DND-41 (cell line): ENCODE measurements around the gene MYH9.

Experiments used
- ATAC-seq: fragments of 200-7000 bp; cut with Tn5 transposase; 3 replicates; pipeline ENCODE4 v1.9.1; 2021; ENCODE audit warnings: low read depth; ENCODE audit not compliant: insufficient read depth
- DNase-seq: peaks from one replicate; pipeline ENCODE4 v3.0.0-alpha.2; 2020
- H2AFZ ChIP-seq: 2 replicates; pipeline ENCODE4 v1.6.0; 2012; ENCODE audit warnings: low read depth, low read length
- H3K27ac ChIP-seq: 2 replicates; pipeline ENCODE4 v1.5.1; 2012; ENCODE audit warnings: low read length, inconsistent platforms
- H3K27me3 ChIP-seq: fragments of 200-600 bp; sonication (generic); 2 replicates; pipeline ENCODE4 v1.6.0; 2012; ENCODE audit warnings: low read length, mild to moderate bottlenecking, inconsistent platforms; ENCODE audit not compliant: insufficient read depth, poor library complexity
- H3K36me3 ChIP-seq: 2 replicates; pipeline ENCODE4 v1.5.1; 2012; ENCODE audit warnings: low read length, inconsistent platforms; ENCODE audit not compliant: insufficient read depth
- H3K4me1 ChIP-seq: 2 replicates; pipeline ENCODE4 v1.5.1; 2012; ENCODE audit warnings: mild to moderate bottlenecking, low read length; ENCODE audit not compliant: insufficient read depth
- H3K4me2 ChIP-seq: 2 replicates; pipeline ENCODE4 v1.6.0; 2012; ENCODE audit warnings: mild to moderate bottlenecking, moderate library complexity, low read length, inconsistent platforms; ENCODE audit not compliant: insufficient read depth
- H3K4me3 ChIP-seq, 2 experiments: fragments of 200-600 bp in 1 of 2; shearing (Covaris generic) in 1 of 2; 2 replicates each; pipeline ENCODE4 v1.5.1; 2012 to 2016; ENCODE audit warnings: inconsistent platforms in 2 of 2, low read length in 2 of 2, mild to moderate bottlenecking in 2 of 2, low read depth in 1 of 2, moderate library complexity in 1 of 2
- H3K79me2 ChIP-seq: 2 replicates; pipeline ENCODE4 v1.6.0; 2012; ENCODE audit warnings: low read length, inconsistent platforms; ENCODE audit not compliant: insufficient read depth
- H3K9ac ChIP-seq: 2 replicates; pipeline ENCODE4 v1.6.0; 2012; ENCODE audit warnings: low read depth, mild to moderate bottlenecking, inconsistent platforms, low read length, moderate library complexity
- H3K9me3 ChIP-seq: 2 replicates; pipeline ENCODE4 v1.5.1; 2012; ENCODE audit warnings: low read length, moderate library complexity, mild to moderate bottlenecking, inconsistent platforms; ENCODE audit not compliant: insufficient read depth, severe bottlenecking
- H4K20me1 ChIP-seq: 2 replicates; pipeline ENCODE4 v1.6.0; 2012; ENCODE audit warnings: low read length; ENCODE audit not compliant: insufficient read depth
- EZH2 ChIP-seq: IDR thresholded peaks from 3 replicates; pipeline ENCODE4 v1.6.1; 2012; ENCODE audit warnings: borderline replicate concordance, low read depth, mild to moderate bottlenecking, moderate library complexity, low read length, inconsistent platforms; ENCODE audit not compliant: severe bottlenecking
- TF ChIP-seq, protein P1 (sequence below): IDR thresholded peaks from 2 replicates; pipeline ENCODE4 v1.5.1; 2012; ENCODE audit warnings: borderline replicate concordance, low read length, moderate library complexity, mild to moderate bottlenecking; ENCODE audit not compliant: poor library complexity, severe bottlenecking; ENCODE audit errors: extremely low read depth

The MYH9 gene

GRCh38 chr22:36301384-36301828 lies 86.4 kb downstream of the MYH9 start:
- Histone ChIP-seq H3K4me3 (no peak overlapping the region), H4K20me1 (peaks cover 11% of the 10 kb centered on the region), H3K36me3 (peaks cover 98% of the 10 kb centered on the region), H2AFZ (no peak overlapping the region), H3K4me2 (no peak overlapping the region), H3K9me3 (no peaks in the 10 kb centered on the region), H3K4me1 (no peaks in the 10 kb centered on the region), H3K79me2 (no peaks in the 10 kb centered on the region), H3K27me3 (no peaks in the 10 kb centered on the region), H3K9ac (no peak overlapping the region), H3K27ac (no peak overlapping the region)
- TF ChIP-seq, protein P1, sequence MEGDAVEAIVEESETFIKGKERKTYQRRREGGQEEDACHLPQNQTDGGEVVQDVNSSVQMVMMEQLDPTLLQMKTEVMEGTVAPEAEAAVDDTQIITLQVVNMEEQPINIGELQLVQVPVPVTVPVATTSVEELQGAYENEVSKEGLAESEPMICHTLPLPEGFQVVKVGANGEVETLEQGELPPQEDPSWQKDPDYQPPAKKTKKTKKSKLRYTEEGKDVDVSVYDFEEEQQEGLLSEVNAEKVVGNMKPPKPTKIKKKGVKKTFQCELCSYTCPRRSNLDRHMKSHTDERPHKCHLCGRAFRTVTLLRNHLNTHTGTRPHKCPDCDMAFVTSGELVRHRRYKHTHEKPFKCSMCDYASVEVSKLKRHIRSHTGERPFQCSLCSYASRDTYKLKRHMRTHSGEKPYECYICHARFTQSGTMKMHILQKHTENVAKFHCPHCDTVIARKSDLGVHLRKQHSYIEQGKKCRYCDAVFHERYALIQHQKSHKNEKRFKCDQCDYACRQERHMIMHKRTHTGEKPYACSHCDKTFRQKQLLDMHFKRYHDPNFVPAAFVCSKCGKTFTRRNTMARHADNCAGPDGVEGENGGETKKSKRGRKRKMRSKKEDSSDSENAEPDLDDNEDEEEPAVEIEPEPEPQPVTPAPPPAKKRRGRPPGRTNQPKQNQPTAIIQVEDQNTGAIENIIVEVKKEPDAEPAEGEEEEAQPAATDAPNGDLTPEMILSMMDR, result peak; percentile 99
- TF ChIP-seq EZH2, result no peak
- peak; percentile 77 for DNase-seq
- peak; percentile 87 for ATAC-seq

- Histone ChIP-seq H3K79me2 (no peaks in the 10 kb centered on the region), H3K9ac (no peak overlapping the region), H3K36me3 (peaks cover 98% of the 10 kb centered on the region), H3K27ac (0 out of 2 replicates have a peak overlapping the region, but pooled peaks have one; percentile 7), H3K4me2 (no peak overlapping the region), H3K27me3 (no peaks in the 10 kb centered on the region), H3K4me3 (no peak overlapping the region), H2AFZ (no peak overlapping the region), H4K20me1 (peaks cover 11% of the 10 kb centered on the region; the same call in 1 of the 2 replicates), H3K4me1 (no peaks in the 10 kb centered on the region), H3K9me3 (no peaks in the 10 kb centered on the region)
- DNase-seq (no peak), ATAC-seq (no peak)
- TF ChIP-seq, protein P1, result no peak
- TF ChIP-seq EZH2, result no peak
Measured at GRCh38 chr22:36300396-36301212, 87.2 kb downstream of the MYH9 start.

DNA sequence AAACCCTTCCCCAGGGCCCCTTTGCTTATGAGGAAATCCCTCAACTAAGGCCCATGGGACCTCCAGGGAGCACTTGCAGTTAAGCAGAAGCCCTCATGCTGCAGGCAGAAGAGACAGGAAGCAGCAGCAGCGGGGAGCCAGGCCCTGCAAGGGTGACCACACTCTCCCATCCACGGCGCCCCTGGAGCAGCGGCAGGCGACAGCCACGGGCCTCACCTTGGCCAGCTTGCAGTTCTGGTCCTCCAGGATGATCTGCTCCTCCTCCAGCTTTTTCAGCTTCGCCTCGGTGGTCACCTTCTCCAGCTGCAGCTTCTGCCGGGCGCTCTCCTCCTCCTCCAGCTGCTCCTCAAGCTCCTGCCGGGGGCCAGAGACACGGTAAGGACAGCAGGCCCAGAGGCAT lies 87.9 kb downstream of the MYH9 start:
- Histone ChIP-seq H3K9me3 (no peaks in the 10 kb centered on the region), H3K27me3 (no peaks in the 10 kb centered on the region), H3K4me2 (no peak overlapping the region), H3K9ac (no peak overlapping the region), H3K79me2 (no peaks in the 10 kb centered on the region), H3K4me3 (no peak overlapping the region), H4K20me1 (peaks cover 11% of the 10 kb centered on the region; the same call in 1 of the 2 replicates), H3K4me1 (no peaks in the 10 kb centered on the region), H2AFZ (no peak overlapping the region), H3K36me3 (peaks cover 98% of the 10 kb centered on the region), H3K27ac (no peak overlapping the region)
- ATAC-seq (no peak), DNase-seq (no peak)
- no peak for TF ChIP-seq EZH2
- TF ChIP-seq, protein P1, result no peak
